ENCODE results near the gene PLCL1. TPM values are rescaled to one million over a fixed set of nuclear protein-coding genes. Genes with fewer than 3 reads are reported as not detected.

PLCL1 gene
- total and polyA plus RNA-seq, 2 donors from 2014 or later: 13.6 to 14.7 TPM

DNA sequence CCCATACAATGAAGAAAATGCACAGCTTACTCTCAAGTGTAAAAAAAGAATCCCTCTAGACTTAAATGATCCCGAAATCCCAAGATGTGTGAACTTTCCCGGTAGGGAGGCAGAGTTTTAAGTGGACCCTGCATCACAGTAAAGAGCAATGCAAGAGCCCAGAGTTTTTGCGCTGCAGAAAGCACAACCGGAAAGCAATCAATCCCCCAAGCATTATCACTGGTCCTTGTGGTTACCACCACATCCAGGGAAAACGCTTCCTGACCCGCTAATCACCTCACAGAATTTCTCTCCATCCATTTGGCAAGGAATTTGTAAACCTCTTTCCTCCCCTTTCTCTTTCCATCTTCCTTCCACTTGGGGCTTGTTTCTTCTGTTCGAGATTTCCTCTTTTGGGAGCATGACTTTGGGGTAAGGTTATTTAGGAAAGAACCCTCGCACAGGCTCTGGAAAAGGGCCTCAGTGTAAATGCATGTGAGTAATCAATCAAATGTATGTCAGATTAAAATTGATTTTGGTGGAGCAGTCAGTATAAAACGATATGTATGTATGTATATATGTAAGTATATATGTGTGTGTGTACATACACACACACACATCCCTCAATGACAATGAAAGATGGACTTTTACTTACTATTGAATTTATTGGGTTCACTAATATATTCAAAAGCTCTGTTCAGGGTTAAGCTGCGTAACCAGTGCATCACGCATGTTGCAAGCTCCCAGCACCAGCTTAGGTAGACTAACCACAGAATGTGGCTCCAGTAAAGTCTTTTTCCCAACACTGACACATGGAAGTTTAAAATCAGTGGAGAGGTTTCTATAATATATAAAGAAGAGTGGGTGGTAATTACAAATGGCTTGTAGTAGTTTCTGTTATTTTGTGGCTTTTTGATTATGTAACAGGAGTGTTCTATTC lies 1.6 kb downstream of the PLCL1 start:
- Histone ChIP-seq H3K9ac (ENCODE audit: low read length in 3 of 3) (peak overlapping the region in 2 of 3 donors; percentile 61 to 72), H3K4me3 (ENCODE audit: low read length in 3 of 3) (peak overlapping the region; percentile 72 to 97 (median 76)), H3K27ac (ENCODE audit: low read depth in 2 of 2, low read length in 2 of 2) (peak overlapping the region; percentile 61 to 73), H3K4me1 (ENCODE audit: control insufficient read depth in 2 of 3, insufficient read depth in 2 of 3, low read depth in 1 of 3, low read length in 3 of 3) (peaks cover 2 to 15% (median 3%) of the 10 kb centered on the region in 3 donors), H3K9me3 (ENCODE audit: control insufficient read depth in 2 of 3, insufficient read depth in 1 of 3, low read length in 3 of 3) (no peaks in the 10 kb centered on the region), H3K27me3 (ENCODE audit: control insufficient read depth, insufficient read depth, low read length) (no peaks in the 10 kb centered on the region), H3K36me3 (ENCODE audit: control insufficient read depth in 2 of 3, insufficient read depth in 3 of 3, low read length in 3 of 3) (no peaks in the 10 kb centered on the region)
- FAIRE-seq: no peak
- DNase-seq: peak in 1 of 5 donors; percentile 21
- TF ChIP-seq, protein P1, sequence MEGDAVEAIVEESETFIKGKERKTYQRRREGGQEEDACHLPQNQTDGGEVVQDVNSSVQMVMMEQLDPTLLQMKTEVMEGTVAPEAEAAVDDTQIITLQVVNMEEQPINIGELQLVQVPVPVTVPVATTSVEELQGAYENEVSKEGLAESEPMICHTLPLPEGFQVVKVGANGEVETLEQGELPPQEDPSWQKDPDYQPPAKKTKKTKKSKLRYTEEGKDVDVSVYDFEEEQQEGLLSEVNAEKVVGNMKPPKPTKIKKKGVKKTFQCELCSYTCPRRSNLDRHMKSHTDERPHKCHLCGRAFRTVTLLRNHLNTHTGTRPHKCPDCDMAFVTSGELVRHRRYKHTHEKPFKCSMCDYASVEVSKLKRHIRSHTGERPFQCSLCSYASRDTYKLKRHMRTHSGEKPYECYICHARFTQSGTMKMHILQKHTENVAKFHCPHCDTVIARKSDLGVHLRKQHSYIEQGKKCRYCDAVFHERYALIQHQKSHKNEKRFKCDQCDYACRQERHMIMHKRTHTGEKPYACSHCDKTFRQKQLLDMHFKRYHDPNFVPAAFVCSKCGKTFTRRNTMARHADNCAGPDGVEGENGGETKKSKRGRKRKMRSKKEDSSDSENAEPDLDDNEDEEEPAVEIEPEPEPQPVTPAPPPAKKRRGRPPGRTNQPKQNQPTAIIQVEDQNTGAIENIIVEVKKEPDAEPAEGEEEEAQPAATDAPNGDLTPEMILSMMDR (IDR thresholded peaks at IDR 0.05; ENCODE audit: borderline replicate concordance, extremely low read depth, insufficient read depth): no peak
- intact Hi-C loops (cut with DNase I): no loop called here

DNA sequence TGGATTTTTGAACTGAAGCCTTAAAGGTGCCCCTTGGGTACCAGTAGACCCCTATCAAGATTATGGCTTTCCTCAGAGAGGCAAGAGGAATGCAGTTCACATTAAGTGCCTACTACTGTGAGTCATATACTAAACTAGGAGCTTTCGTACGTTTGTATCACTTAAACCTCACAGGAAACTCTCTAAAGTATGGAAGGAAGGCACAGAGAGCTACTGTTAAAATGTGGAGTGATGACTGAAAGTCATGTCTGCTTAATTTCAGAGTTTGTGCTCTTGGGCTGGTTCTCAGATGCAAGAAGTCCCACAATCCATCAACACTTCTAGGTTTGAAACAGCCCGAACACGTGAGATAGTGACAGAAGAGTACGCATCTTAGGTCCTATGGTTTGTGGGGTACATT lies 4.7 kb downstream of the PLCL1 start:
- intact Hi-C loops (cut with DNase I): no loop called here
- H3K9ac ChIP-seq (ENCODE audit: low read length in 3 of 3): no peak overlapping the region
- DNase-seq: no peak
- H3K27me3 ChIP-seq (ENCODE audit: control insufficient read depth, insufficient read depth, low read length): no peaks in the 10 kb centered on the region
- no peaks in the 10 kb centered on the region for H3K36me3 ChIP-seq (ENCODE audit: control insufficient read depth in 2 of 3, insufficient read depth in 3 of 3, low read length in 3 of 3)
- H3K27ac ChIP-seq (ENCODE audit: low read depth in 2 of 2, low read length in 2 of 2): peak overlapping the region in 1 of 2 donors; percentile 48
- TF ChIP-seq, protein P1 (IDR thresholded peaks at IDR 0.05; ENCODE audit: borderline replicate concordance, extremely low read depth, insufficient read depth): no peak
- no peak for FAIRE-seq
- no peaks in the 10 kb centered on the region for H3K9me3 ChIP-seq (ENCODE audit: control insufficient read depth in 2 of 3, insufficient read depth in 1 of 3, low read length in 3 of 3)
- H3K4me1 ChIP-seq (ENCODE audit: control insufficient read depth in 2 of 3, insufficient read depth in 2 of 3, low read depth in 1 of 3, low read length in 3 of 3): peaks cover under 1 to 9% (median 6%) of the 10 kb centered on the region in 3 donors
- peak overlapping the region in 2 of 3 donors; percentile 21 to 36 for H3K4me3 ChIP-seq (ENCODE audit: low read length in 3 of 3)

DNA sequence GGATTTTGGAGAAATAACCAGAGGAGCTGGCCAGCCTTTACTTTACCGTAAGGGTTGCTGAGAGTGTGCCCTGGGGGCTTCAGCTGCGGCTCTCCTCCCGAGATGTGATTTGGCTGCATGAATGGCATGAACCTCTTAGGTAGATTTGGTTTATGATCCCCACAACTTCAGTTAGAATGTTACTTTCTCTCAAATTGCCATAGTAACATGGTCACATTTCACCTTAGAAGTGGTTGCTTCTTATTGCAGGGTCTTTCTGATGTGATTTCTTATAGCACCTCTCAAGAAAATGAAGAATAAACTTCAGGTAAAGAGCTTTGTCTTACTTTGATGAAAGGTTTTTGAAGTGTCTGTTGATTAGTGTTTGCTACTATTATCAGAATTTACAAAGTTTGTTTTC lies 5.6 kb downstream of the PLCL1 start:
- no peak for FAIRE-seq

More for the DNA sequence above, 5.6 kb downstream of the PLCL1 start:
- H3K4me3 ChIP-seq (ENCODE audit: low read length in 3 of 3): peak overlapping the region in 2 of 3 donors; percentile 7 to 10
- peaks cover 0 to 9% (median 6%) of the 10 kb centered on the region in 3 donors for H3K4me1 ChIP-seq (ENCODE audit: control insufficient read depth in 2 of 3, insufficient read depth in 2 of 3, low read depth in 1 of 3, low read length in 3 of 3)
- intact Hi-C loops (cut with DNase I): no loop called here
- no peaks in the 10 kb centered on the region for H3K9me3 ChIP-seq (ENCODE audit: control insufficient read depth in 2 of 3, insufficient read depth in 1 of 3, low read length in 3 of 3)
- H3K27me3 ChIP-seq (ENCODE audit: control insufficient read depth, insufficient read depth, low read length): no peaks in the 10 kb centered on the region
- no peak overlapping the region for H3K27ac ChIP-seq (ENCODE audit: low read depth in 2 of 2, low read length in 2 of 2)
- TF ChIP-seq, protein P1 (IDR thresholded peaks at IDR 0.05; ENCODE audit: borderline replicate concordance, extremely low read depth, insufficient read depth): no peak
- DNase-seq: peak in 1 of 5 donors; percentile 14
- H3K36me3 ChIP-seq (ENCODE audit: control insufficient read depth in 2 of 3, insufficient read depth in 3 of 3, low read length in 3 of 3): no peaks in the 10 kb centered on the region
- no peak overlapping the region for H3K9ac ChIP-seq (ENCODE audit: low read length in 3 of 3)

All from kidney (tissue), 14 donors.